Transverse colon (tissue), 4 donors: Measurements from ENCODE around the gene LMTK3. TPM values are rescaled to one million over a fixed set of nuclear protein-coding genes. Genes with fewer than 3 reads are reported as not detected.

Experiments
- DNase-seq: peaks from one replicate; pipeline ENCODE4 v3.0.0-alpha.2; 2019
- H3K27ac ChIP-seq, 4 donors: fragments of 200-600 bp; sonication (generic); 2 replicates each; pipeline ENCODE4 v1.5.1; 2016 to 2018; ENCODE audit warnings: inconsistent platforms in 4 of 4
- H3K27me3 ChIP-seq: fragments of 200-600 bp; sonication (generic); 2 replicates; pipeline ENCODE4 v1.5.1; 2017; ENCODE audit warnings: inconsistent platforms
- H3K36me3 ChIP-seq, 4 donors: fragments of 200-600 bp; sonication (generic); 2 replicates each; pipeline ENCODE4 v1.5.1; 2017 to 2019; ENCODE audit warnings: inconsistent platforms in 4 of 4
- H3K4me1 ChIP-seq, 4 donors: fragments of 200-600 bp; sonication (generic); 2 replicates each; pipeline ENCODE4 v1.5.1; 2017 to 2020; ENCODE audit warnings: inconsistent platforms in 4 of 4
- H3K4me3 ChIP-seq, 4 donors: fragments of 200-600 bp; sonication (generic); 1 replicate in 1 of 4; 2 replicates in 3 of 4; pipeline versions ENCODE4 v1.5.1 to v1.6.1; 2017 to 2019; ENCODE audit warnings: inconsistent platforms in 4 of 4
- H3K9me3 ChIP-seq, 2 donors: fragments of 200-600 bp; sonication (generic); 2 replicates each; pipeline ENCODE4 v1.5.1; 2017 to 2019; ENCODE audit warnings: inconsistent platforms in 2 of 2
- CTCF ChIP-seq, 5 experiments: fragments of 200-600 bp in 3 of 5; fragments of 450-650 bp in 2 of 5; sonication (generic) in 3 of 5; IDR thresholded peaks; 1 replicate in 2 of 5; 2 replicates in 3 of 5; pipeline ENCODE4 v1.5.1; 2016 to 2017; ENCODE audit warnings: antibody characterized with exemption in 5 of 5, inconsistent platforms in 3 of 5, mild to moderate bottlenecking in 2 of 5, moderate library complexity in 1 of 5
- EP300 ChIP-seq: sonication (generic); formaldehyde crosslinking; IDR thresholded peaks from one replicate; pipeline ENCODE4 v1.6.1; 2017; ENCODE audit warnings: antibody characterized with exemption, low read depth
- POLR2A ChIP-seq: fragments of 450-650 bp; IDR thresholded peaks from one replicate; pipeline ENCODE4 v1.6.1; 2016; ENCODE audit warnings: antibody characterized with exemption, mild to moderate bottlenecking, moderate library complexity
- POLR2AphosphoS5 ChIP-seq, 3 donors: sonication (generic); formaldehyde crosslinking; IDR thresholded peaks; one replicate each; pipeline ENCODE4 v1.6.1; 2016; ENCODE audit warnings: antibody characterized with exemption in 3 of 3
- WGBS, 2 donors: methylation state at CpG; one replicate each; pipeline ENCODE4 v1.1.5; 2018; ENCODE audit warnings: low coverage in 1 of 2; 5-methylcytosine and 5-hydroxymethylcytosine counted together
- in situ Hi-C, 4 donors: fragments of 200-750 bp; cut with MboI; loops; one replicate each; pipeline versions ENCODE4 v1.15.0 to v1.15.1; 2017; ENCODE audit warnings: low sequenced_read_pairs in 3 of 4, low pct_ligation_motif_present in 1 of 4, low pct_unique_long_range_greater_than_20kb in 1 of 4
- intact Hi-C: fragments of 100-400 bp; cut with DNase I; formaldehyde crosslinking; loops from one replicate; pipeline ENCODE4 v1.15.1; 2023; ENCODE audit warnings: low total_unique reads
- total RNA-seq, 4 donors: library from RNA; depleted of rRNA; stranded (reverse); fragments of >200 nt; gene quantifications; one replicate each; pipeline ENCODE4 v1.1.0, GENCODE V29; 2016

The LMTK3 gene
- 1 to 10 TPM in 2 of 4 donors, under 1 TPM in 1, not detected in 1; 0.68 to 2.4 (median 1.1) TPM for total RNA-seq

- DNase-seq, result peak; percentile 55
- intact Hi-C loops (no loop called here), in situ Hi-C loops (no loop called here)
- Histone ChIP-seq H3K4me3 (peak within 1 kb of the TSS in 1 of 4 donors; percentile 7), H3K27me3 (peaks cover 45% of the 10 kb centered on the region), H3K36me3 (no peaks in the 10 kb centered on the region), H3K4me1 (peaks cover 0 to 9% (median 4%) of the 10 kb centered on the region in 4 donors), H3K9me3 (no peaks in the 10 kb centered on the region), H3K27ac (no peak within 1 kb of the TSS)
- TF ChIP-seq EP300 (no peak), POLR2A (no peak), POLR2AphosphoS5 (IDR thresholded peaks at IDR 0.05) (no peak), CTCF (IDR thresholded peaks at IDR 0.05) (no peak)
- WGBS, 2 donors, result 0 to 11% methylated on average over 4 to 30 of the region's 32 CpGs
Measured at GRCh38 chr19:48511800-48512503, at the start of gene LMTK3. LMTK3 (minus strand) TSS chr19:48511835; CDS start chr19:48511576, 259 bp downstream.

GRCh38 chr19:48561412-48561811, 49.8 kb upstream of the LMTK3 start:
- no peak for TF ChIP-seq EP300
- no peak for TF ChIP-seq POLR2A
- TF ChIP-seq POLR2AphosphoS5 (IDR thresholded peaks at IDR 0.05), result no peak
- no peak for TF ChIP-seq CTCF (IDR thresholded peaks at IDR 0.05)
- H3K9me3 ChIP-seq, result no peaks in the 10 kb centered on the region
- no peak overlapping the region for H3K27ac ChIP-seq
- WGBS, 2 donors, result 87 to 95% methylated on average over 4 to 11 of the region's 11 CpGs
- H3K36me3 ChIP-seq, result no peaks in the 10 kb centered on the region
- H3K4me3 ChIP-seq, result no peak overlapping the region
- peaks cover 0 to 21% (median 7%) of the 10 kb centered on the region in 4 donors for H3K4me1 ChIP-seq
- in situ Hi-C loops (no loop called here), intact Hi-C loops (no loop called here)
- H3K27me3 ChIP-seq, result no peaks in the 10 kb centered on the region
- no peak for DNase-seq

GRCh38 chr19:48560095-48560530, 48.5 kb upstream of the LMTK3 start:
- no peak for DNase-seq
- Histone ChIP-seq H3K4me1 (peaks cover 0 to 25% (median 7%) of the 10 kb centered on the region in 4 donors), H3K4me3 (no peak overlapping the region), H3K36me3 (no peaks in the 10 kb centered on the region), H3K27me3 (no peaks in the 10 kb centered on the region), H3K27ac (no peak overlapping the region), H3K9me3 (no peaks in the 10 kb centered on the region)
- TF ChIP-seq POLR2A (no peak), POLR2AphosphoS5 (IDR thresholded peaks at IDR 0.05) (no peak), EP300 (no peak), CTCF (IDR thresholded peaks at IDR 0.05) (no peak)
- in situ Hi-C loops (no loop called here), intact Hi-C loops (no loop called here)
- 80 to 81% methylated on average over 1 to 6 of the region's 6 CpGs for WGBS, 2 donors

GRCh38 chr19:48558018-48558684, 46.5 kb upstream of the LMTK3 start:
- no peak overlapping the region for H3K4me3 ChIP-seq
- H3K27me3 ChIP-seq, result peaks cover 1% of the 10 kb centered on the region
- TF ChIP-seq EP300 (peak; percentile 41), CTCF (IDR thresholded peaks at IDR 0.05) (no peak), POLR2A (no peak), POLR2AphosphoS5 (IDR thresholded peaks at IDR 0.05) (peak in 1 of 3 donors; percentile 63)
- H3K27ac ChIP-seq, result peak overlapping the region; percentile 11 to 62 (median 40)
- peak; percentile 94 for DNase-seq
- intact Hi-C loops (no loop called here), in situ Hi-C loops (no loop called here)
- no peaks in the 10 kb centered on the region for H3K36me3 ChIP-seq
- peaks cover 4 to 37% (median 16%) of the 10 kb centered on the region in 4 donors for H3K4me1 ChIP-seq
- WGBS, 2 donors, result 6 to 14% methylated on average over 3 to 21 of the region's 27 CpGs
- H3K9me3 ChIP-seq, result no peaks in the 10 kb centered on the region
